ENCODE measurements around the gene PNPLA5.

Gene PNPLA5

GRCh38 chr22:43833286-43834240, 58.2 kb downstream of the PNPLA5 start:
- no peak for DNase-seq

DNA sequence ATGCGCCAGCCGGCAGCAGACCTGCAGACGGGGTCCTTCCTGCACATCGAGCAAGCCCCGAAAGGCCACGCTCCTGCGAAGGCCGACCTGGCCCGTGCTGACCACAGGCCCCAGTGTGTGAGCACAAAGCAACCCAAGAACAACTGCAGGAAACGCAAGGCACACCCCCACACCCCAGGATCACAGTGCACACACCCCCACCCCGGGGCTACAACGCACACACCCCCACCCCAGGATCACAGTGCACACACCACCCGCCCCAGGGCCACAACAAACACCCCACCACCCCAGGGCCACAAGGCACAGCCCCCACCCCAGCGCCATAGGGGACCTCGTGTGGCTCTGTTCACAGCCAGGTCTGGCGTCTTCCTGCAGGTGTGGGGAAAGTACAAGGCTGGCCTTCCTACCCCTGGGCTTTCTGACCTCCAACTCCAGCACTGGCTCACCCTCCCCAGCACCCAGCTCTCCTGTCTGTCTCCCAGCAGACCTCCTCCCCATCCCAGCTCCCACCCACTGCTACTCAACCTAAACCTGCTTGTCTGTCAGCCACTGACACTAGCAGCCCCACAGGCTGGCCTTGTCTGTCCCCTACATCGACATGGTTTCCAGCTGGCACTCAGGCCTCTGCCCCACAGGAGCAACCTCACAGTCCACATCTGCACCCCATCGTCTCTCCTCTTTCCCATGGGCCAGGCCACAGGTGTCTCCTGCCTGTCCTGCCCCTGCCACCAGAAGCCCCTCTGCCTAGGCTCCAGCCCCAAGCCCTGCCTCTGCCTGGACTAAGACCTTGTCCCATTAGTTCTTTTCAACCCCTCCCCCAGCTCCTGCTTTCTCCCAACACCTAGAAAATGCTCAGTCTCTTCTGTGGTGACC, 59.2 kb downstream of the PNPLA5 start:
- no peak for DNase-seq

DNA sequence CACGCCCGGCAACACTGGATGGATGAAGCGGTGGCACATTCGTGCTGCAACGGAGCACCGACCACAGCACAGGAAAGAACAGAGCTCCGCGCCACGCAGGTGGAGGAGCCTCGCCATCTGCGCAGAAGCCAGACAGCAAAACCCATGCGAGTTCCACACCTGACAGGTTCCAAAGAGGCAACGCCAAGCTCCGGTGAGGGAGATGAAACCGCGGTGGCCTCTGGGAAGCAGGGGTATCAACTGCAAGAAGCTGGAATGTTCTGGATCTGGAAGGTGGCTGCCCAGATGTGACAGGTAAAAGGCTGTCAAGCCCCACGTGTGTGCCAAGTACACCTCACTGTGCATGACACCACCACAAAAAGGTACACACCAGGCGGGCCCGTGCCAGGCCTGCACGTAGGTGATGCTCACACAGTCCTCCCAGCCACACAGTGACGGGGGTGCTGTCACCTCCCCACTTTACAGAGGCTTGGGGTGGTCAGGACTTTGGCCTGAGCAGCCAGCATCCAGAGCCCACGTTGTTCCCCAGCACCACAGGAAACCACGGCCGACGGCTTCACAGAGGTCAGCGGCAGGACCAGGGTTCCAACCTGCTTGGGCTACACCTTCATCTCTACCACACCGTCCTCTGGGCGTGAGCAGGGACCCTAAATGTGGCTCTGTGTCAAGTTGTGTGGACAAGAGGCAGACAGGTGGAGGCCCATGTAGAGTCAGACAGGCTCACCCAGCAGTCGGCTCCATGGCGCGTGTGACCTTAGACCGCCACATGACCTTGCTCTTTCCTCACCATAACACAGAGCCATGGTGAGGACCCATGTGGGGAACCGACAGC, 60.0 kb downstream of the PNPLA5 start:
- no peak for DNase-seq

DNA sequence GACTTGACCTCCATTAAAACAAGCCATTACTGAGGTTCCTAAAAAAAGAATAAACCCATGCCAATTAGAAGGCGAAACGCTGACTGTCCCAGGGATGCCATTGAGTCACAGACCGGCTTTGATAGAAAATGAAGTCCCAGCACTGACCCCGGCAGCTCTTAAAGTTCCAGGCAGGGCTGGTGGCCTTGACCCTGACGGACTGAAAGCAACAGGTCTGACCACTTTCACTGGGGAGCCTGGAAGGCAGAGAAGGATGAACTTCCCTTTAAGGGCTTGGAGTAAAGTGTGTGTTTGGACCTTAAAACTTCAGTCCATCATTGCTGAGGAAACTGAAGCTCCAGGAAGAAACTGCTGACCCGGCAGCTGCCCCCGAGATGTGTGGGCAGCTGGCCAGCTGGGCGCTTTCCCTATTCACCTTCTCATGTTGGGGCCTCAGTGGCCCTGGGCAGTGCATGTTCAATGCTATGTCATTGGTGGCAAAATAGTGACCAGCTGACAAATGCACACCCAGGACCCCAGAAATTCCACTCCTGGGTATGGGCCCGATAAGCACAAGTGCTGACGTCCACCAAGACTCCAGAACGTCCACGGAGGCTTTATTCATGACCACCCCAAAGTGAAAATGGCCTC, 60.8 kb downstream of the PNPLA5 start:
- DNase-seq = no peak

DNA sequence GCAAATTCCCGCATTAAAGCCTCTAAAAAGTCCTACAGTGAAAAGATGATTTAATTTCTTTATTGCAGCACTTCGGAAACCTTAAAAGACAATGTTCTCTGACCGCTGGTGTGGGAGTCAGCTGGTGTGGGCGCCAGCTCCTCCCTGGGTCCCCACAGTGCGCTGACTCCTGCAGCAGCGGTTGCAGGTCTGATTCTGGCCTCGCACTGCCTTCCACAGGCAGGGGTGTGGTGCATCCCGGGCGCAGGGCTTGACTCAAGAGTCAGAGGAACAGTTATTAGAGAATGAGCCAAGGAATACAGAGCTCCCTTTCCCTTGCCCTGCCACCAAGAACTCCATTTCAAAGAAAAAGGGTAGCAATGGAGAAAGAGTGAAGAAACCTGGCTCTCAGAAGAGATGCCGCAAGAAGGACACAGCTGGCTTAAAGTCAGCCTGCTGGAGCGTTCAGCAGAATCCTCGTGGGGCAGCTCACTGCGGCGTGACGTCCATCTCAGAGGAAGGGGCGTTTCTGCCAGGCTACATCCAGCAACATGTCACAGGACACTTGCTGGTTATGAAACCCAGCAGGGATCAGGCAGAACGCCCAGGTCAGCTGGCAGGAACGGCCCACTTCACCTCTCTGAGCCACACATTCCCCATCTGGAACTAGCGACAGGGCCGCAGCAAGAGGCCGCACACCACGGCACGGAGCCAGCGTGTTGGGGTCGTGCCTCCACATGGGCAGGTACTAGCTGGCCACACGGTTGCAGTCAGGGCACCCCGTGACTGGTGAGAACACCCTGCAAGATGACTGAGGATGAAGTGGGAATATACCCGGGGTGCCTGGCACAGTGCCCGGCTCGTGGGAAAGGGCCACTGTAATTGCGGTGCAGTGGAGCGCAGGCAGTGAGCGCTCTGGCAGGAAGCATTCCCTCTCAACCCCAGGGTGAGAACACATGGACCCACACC, 61.6 kb downstream of the PNPLA5 start:
- DNase-seq = no peak

All from HCEC 1CT (cell line).